Loucy (cell line): ENCODE data around the gene ARVCF.

Experiments
- H2AFZ ChIP-seq: fragments of 200-600 bp; sonication (generic); 2 replicates; pipeline ENCODE4 v1.6.0; 2016; ENCODE audit warnings: antibody characterized with exemption, mild to moderate bottlenecking, low read length, moderate library complexity
- H3F3A ChIP-seq: fragments of 200-600 bp; 2 replicates; pipeline ENCODE4 v1.6.0; 2016; ENCODE audit warnings: antibody characterized with exemption, low read depth, mild to moderate bottlenecking
- H3K27me3 ChIP-seq: fragments of 200-600 bp; sonication (generic); 2 replicates; pipeline ENCODE4 v1.6.1; 2014; ENCODE audit warnings: low read length, mild to moderate bottlenecking; ENCODE audit not compliant: insufficient read depth, poor library complexity, severe bottlenecking
- H3K36me3 ChIP-seq: fragments of 200-600 bp; sonication (generic); 2 replicates; pipeline ENCODE4 v1.6.1; 2016; ENCODE audit warnings: low read length; ENCODE audit not compliant: insufficient read depth
- H3K4me1 ChIP-seq: fragments of 200-600 bp; sonication (generic); 2 replicates; pipeline ENCODE4 v1.5.1; 2014; ENCODE audit warnings: low read length, mild to moderate bottlenecking; ENCODE audit not compliant: insufficient read depth, poor library complexity, severe bottlenecking
- H3K4me2 ChIP-seq: fragments of 200-600 bp; sonication (generic); 2 replicates; pipeline ENCODE4 v1.6.0; 2014; ENCODE audit warnings: antibody characterized with exemption, low read length, low read depth, mild to moderate bottlenecking; ENCODE audit not compliant: poor library complexity, severe bottlenecking
- H3K4me3 ChIP-seq: fragments of 200-600 bp; sonication (generic); 2 replicates; pipeline ENCODE4 v1.5.1; 2014; ENCODE audit warnings: low read length, mild to moderate bottlenecking, mixed read lengths; ENCODE audit not compliant: poor library complexity, severe bottlenecking
- H3K79me2 ChIP-seq: fragments of 200-600 bp; sonication (generic); 2 replicates; pipeline ENCODE4 v1.6.1; 2014; ENCODE audit warnings: low read length; ENCODE audit not compliant: insufficient read depth
- H3K9ac ChIP-seq: fragments of 200-600 bp; sonication (generic); 2 replicates; pipeline ENCODE4 v1.6.0; 2014; ENCODE audit warnings: mild to moderate bottlenecking, low read depth, low read length, moderate library complexity; ENCODE audit not compliant: poor library complexity, severe bottlenecking
- H3K9me2 ChIP-seq: fragments of 200-600 bp; sonication (generic); replicated peaks from 2 replicates; pipeline ENCODE4 v1.6.1; 2016; ENCODE audit warnings: low read depth, low read length, mixed read lengths
- H3K9me3 ChIP-seq: fragments of 200-600 bp; sonication (generic); 2 replicates; pipeline ENCODE4 v1.6.1; 2014; ENCODE audit warnings: mild to moderate bottlenecking, antibody characterized with exemption, low read length, low read depth; ENCODE audit not compliant: insufficient read depth
- H4K20me1 ChIP-seq: fragments of 200-600 bp; sonication (generic); 2 replicates; pipeline ENCODE4 v1.6.0; 2014; ENCODE audit warnings: antibody characterized with exemption, low read length, mild to moderate bottlenecking; ENCODE audit not compliant: insufficient read depth, poor library complexity, severe bottlenecking
- CTCF ChIP-seq: fragments of 200-600 bp; sonication (generic); conservative IDR thresholded peaks from 2 replicates; pipeline ENCODE4 v1.5.1; 2014; ENCODE audit warnings: mild to moderate bottlenecking, antibody characterized with exemption, low read length
- EZH2phosphoT487 ChIP-seq: fragments of 200-600 bp; IDR thresholded peaks from 2 replicates; pipeline ENCODE4 v1.6.1; 2018; ENCODE audit warnings: antibody characterized with exemption, mild to moderate bottlenecking, moderate library complexity, borderline replicate concordance

ARVCF gene

GRCh38 chr22:20055144-20055543, 38.5 kb upstream of the ARVCF start:
- Histone ChIP-seq H3K4me2 (no peak overlapping the region), H4K20me1 (no peaks in the 10 kb centered on the region), H3K9ac (no peak overlapping the region), H3K36me3 (peaks cover 15% of the 10 kb centered on the region; the same call in 1 of the 2 replicates), H3K9me2 (no peaks in the 10 kb centered on the region), H3F3A (no peaks in the 10 kb centered on the region), H3K4me3 (no peak overlapping the region), H2AFZ (no peak overlapping the region), H3K9me3 (no peaks in the 10 kb centered on the region), H3K4me1 (no peaks in the 10 kb centered on the region), H3K79me2 (no peaks in the 10 kb centered on the region), H3K27me3 (no peaks in the 10 kb centered on the region)
- TF ChIP-seq EZH2phosphoT487 = no peak
- TF ChIP-seq CTCF = no peak

- Histone ChIP-seq H3K36me3 (peaks cover 15% of the 10 kb centered on the region; the same call in 1 of the 2 replicates), H3K4me3 (no peak overlapping the region), H3F3A (no peaks in the 10 kb centered on the region), H2AFZ (no peak overlapping the region), H3K79me2 (no peaks in the 10 kb centered on the region), H3K9me2 (no peaks in the 10 kb centered on the region), H3K4me2 (no peak overlapping the region), H3K4me1 (no peaks in the 10 kb centered on the region), H3K27me3 (no peaks in the 10 kb centered on the region), H4K20me1 (no peaks in the 10 kb centered on the region), H3K9me3 (no peaks in the 10 kb centered on the region), H3K9ac (no peak overlapping the region)
- no peak for TF ChIP-seq EZH2phosphoT487
- TF ChIP-seq CTCF = no peak
These were observed 37.9 kb upstream of the ARVCF start for GRCh38 chr22:20054485-20054884.

GRCh38 chr22:20054034-20054427, 37.4 kb upstream of the ARVCF start:
- H3K4me2 ChIP-seq = no peak overlapping the region
- no peak overlapping the region for H2AFZ ChIP-seq
- no peaks in the 10 kb centered on the region for H3K79me2 ChIP-seq
- no peak for TF ChIP-seq EZH2phosphoT487
- TF ChIP-seq CTCF = no peak
- H3K4me1 ChIP-seq = no peaks in the 10 kb centered on the region
- no peak overlapping the region for H3K9ac ChIP-seq
- H3K36me3 ChIP-seq = peaks cover 15% of the 10 kb centered on the region; the same call in 1 of the 2 replicates
- H4K20me1 ChIP-seq = no peaks in the 10 kb centered on the region
- H3K4me3 ChIP-seq = no peak overlapping the region
- H3K9me2 ChIP-seq = no peaks in the 10 kb centered on the region
- no peaks in the 10 kb centered on the region for H3K9me3 ChIP-seq
- no peaks in the 10 kb centered on the region for H3K27me3 ChIP-seq
- no peaks in the 10 kb centered on the region for H3F3A ChIP-seq
